ENCODE data around the gene EPB41L2. TPM values are rescaled to one million over a fixed set of nuclear protein-coding genes. Genes with fewer than 3 reads are reported as not detected.

Gene EPB41L2
- total and polyA plus RNA-seq, 7 donors = 41.2 to 147 (median 65.7) TPM

GRCh38 chr6:130966344-130966980 is 96.6 kb downstream of the EPB41L2 start:
- TF ChIP-seq EP300 (IDR thresholded peaks at IDR 0.05) (no peak), POLR2A (IDR thresholded peaks at IDR 0.05) (no peak), POLR2AphosphoS5 (IDR thresholded peaks at IDR 0.05) (no peak)
- TF ChIP-seq, protein P1, sequence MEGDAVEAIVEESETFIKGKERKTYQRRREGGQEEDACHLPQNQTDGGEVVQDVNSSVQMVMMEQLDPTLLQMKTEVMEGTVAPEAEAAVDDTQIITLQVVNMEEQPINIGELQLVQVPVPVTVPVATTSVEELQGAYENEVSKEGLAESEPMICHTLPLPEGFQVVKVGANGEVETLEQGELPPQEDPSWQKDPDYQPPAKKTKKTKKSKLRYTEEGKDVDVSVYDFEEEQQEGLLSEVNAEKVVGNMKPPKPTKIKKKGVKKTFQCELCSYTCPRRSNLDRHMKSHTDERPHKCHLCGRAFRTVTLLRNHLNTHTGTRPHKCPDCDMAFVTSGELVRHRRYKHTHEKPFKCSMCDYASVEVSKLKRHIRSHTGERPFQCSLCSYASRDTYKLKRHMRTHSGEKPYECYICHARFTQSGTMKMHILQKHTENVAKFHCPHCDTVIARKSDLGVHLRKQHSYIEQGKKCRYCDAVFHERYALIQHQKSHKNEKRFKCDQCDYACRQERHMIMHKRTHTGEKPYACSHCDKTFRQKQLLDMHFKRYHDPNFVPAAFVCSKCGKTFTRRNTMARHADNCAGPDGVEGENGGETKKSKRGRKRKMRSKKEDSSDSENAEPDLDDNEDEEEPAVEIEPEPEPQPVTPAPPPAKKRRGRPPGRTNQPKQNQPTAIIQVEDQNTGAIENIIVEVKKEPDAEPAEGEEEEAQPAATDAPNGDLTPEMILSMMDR (IDR thresholded peaks at IDR 0.05) = no peak
- DNase-seq = no peak
- H3K36me3 ChIP-seq = no peaks in the 10 kb centered on the region
- H3K4me1 ChIP-seq = peaks cover 0 to 36% (median 22%) of the 10 kb centered on the region in 4 donors
- no peaks in the 10 kb centered on the region for H3K9me3 ChIP-seq
- H3K4me3 ChIP-seq = no peak overlapping the region
- 90 to 91% methylated on average over 8 of the region's 8 CpGs for WGBS, 2 donors
- H3K27ac ChIP-seq = no peak overlapping the region
- no peaks in the 10 kb centered on the region for H3K27me3 ChIP-seq
- intact Hi-C loops (cut with DNase I) = no loop called here

DNA sequence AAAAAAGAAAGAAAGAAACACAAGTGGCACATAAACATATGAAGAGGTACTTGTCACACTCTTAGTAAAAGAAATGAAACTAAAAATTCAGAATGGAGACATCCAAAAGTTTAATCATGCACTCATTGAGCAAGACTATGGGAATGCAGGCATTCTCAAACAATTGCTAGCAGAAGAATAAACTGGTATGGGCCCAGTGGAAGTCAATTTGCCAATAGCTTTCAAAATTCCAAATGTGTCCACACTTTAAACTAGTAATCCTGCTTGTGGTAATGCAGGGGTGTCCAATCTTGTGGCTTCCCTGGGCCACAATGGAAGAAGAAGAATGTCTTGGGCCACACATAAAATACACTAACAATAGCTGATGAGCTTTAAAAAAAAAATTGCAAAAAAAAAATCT is 97.4 kb downstream of the EPB41L2 start:
- no peak overlapping the region for H3K4me3 ChIP-seq
- H3K27ac ChIP-seq = no peak overlapping the region
- H3K36me3 ChIP-seq = no peaks in the 10 kb centered on the region
- DNase-seq = no peak
- intact Hi-C loops (cut with DNase I) = no loop called here
- H3K9me3 ChIP-seq = no peaks in the 10 kb centered on the region
- TF ChIP-seq EP300 (IDR thresholded peaks at IDR 0.05) = no peak
- no peak for TF ChIP-seq POLR2AphosphoS5 (IDR thresholded peaks at IDR 0.05)
- no peak for TF ChIP-seq POLR2A (IDR thresholded peaks at IDR 0.05)
- TF ChIP-seq, protein P1 (IDR thresholded peaks at IDR 0.05) = no peak
- peaks cover 0 to 36% (median 22%) of the 10 kb centered on the region in 4 donors for H3K4me1 ChIP-seq
- H3K27me3 ChIP-seq = no peaks in the 10 kb centered on the region

DNA sequence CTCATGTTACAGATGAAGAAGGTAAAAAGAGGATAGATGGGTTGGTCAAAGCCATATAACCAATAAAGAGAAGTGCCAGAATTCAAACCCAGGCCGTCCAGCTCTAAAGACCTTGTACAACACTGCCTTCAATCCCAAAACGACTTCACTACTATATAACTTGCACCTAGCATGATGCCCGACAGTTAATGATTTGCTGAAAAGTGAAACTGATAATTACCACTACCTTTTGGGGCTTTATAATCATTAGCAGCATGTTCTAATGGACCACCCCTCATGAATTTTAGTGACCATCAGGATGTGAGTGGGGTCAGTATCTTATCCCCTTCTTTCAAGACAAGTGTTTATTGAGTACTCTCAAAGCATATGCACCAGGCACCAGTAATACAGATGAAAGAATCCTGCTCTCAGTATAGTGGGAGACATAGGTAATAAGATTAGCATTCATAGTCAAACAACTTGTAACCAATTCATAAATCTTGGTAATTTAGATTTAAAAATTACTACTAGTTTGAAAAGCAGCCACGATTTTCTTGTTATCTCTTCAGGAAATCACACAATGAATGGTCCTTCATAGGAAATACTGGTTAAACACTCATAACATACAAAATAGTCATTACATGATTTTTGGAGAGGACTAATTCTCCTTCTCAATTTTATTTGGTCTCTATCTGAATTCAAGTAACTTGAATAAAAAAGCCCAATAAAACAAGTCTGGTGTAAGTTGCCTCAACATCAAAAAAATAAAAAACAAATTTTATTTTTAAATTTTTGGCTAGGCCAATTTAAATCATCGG is 98.0 kb downstream of the EPB41L2 start:
- WGBS, 2 donors = 79 to 83% methylated on average over 5 of the region's 5 CpGs
- DNase-seq = no peak
- no peaks in the 10 kb centered on the region for H3K9me3 ChIP-seq
- no peaks in the 10 kb centered on the region for H3K36me3 ChIP-seq
- H3K27me3 ChIP-seq = no peaks in the 10 kb centered on the region
- H3K4me3 ChIP-seq = no peak overlapping the region
- intact Hi-C loops (cut with DNase I) = no loop called here
- H3K27ac ChIP-seq = no peak overlapping the region
- TF ChIP-seq POLR2A (IDR thresholded peaks at IDR 0.05) = no peak
- TF ChIP-seq, protein P1 (IDR thresholded peaks at IDR 0.05) = no peak
- TF ChIP-seq POLR2AphosphoS5 (IDR thresholded peaks at IDR 0.05) = no peak
- no peak for TF ChIP-seq EP300 (IDR thresholded peaks at IDR 0.05)
- H3K4me1 ChIP-seq = peaks cover 0 to 36% (median 22%) of the 10 kb centered on the region in 4 donors

GRCh38 chr6:130964289-130964688 is 98.8 kb downstream of the EPB41L2 start:
- H3K36me3 ChIP-seq = no peaks in the 10 kb centered on the region
- DNase-seq = no peak
- no peak for TF ChIP-seq POLR2A (IDR thresholded peaks at IDR 0.05)
- TF ChIP-seq, protein P1 (IDR thresholded peaks at IDR 0.05) = no peak
- no peak for TF ChIP-seq POLR2AphosphoS5 (IDR thresholded peaks at IDR 0.05)
- TF ChIP-seq EP300 (IDR thresholded peaks at IDR 0.05) = no peak
- no peak overlapping the region for H3K4me3 ChIP-seq
- 94 to 95% methylated on average over 2 of the region's 2 CpGs for WGBS, 2 donors
- intact Hi-C loops (cut with DNase I) = no loop called here
- no peak overlapping the region for H3K27ac ChIP-seq
- H3K27me3 ChIP-seq = no peaks in the 10 kb centered on the region
- no peaks in the 10 kb centered on the region for H3K9me3 ChIP-seq
- peaks cover 0 to 31% (median 21%) of the 10 kb centered on the region in 4 donors for H3K4me1 ChIP-seq
